ENCODE measurements around the gene DDX3Y.

Gene DDX3Y

GRCh38 chrY:12904618-12905516 is at the start of gene DDX3Y:
Gene DDX3Y (plus strand): TSS chrY:12904868. CDS start chrY:12904937, 69 bp downstream.
- in situ Hi-C loops (cut with HindIII; ENCODE audit: low sequenced_read_pairs): loop anchor here (25.0 kb wide), 1 partner anchor 432 kb away; no protein-coding TSS in a partner anchor

DNA sequence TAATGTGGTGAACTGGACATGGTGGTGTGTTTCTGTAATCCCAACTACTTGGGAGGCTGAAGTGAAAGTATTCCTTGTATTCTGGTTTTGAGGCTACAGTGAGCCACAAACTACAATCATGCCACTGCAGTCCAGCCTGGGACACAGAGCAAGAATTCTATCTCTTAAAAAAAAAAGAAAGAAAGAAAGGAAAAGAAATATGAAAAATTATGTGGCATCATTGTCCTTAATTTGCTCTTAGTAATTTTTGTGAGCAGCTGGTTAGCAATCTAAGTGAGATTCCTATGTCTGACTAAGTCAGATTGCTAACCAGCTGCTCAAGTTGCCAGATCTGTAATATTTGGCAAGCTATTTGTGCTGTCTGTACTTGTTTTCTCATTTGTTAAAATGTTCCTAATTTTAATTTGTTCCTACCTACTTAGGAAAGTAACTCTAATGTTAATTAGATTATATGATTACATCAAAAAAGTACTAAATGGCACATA is 48.8 kb upstream of the DDX3Y start:
- in situ Hi-C loops (cut with HindIII; ENCODE audit: low sequenced_read_pairs): no loop called here

DNA sequence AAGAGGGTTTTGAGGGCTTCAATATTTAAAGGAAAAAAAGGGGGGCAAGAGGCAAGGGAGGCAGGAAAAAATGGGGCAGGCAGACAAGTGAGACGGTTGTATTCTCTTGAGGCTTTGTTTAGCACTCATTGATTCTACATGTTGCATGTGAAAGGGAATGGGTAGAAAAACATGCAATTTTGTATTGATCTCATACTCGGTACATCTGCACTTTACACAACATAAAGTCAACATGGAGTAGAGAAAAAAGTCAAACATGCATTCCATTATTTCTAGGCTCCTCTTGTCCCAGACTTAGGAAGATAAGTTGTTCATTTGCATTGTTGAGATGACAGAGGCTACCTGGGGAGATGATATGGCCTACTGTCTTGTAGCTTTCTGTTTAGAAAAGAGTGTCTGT is 36.7 kb upstream of the DDX3Y start:
- in situ Hi-C loops (cut with HindIII; ENCODE audit: low sequenced_read_pairs): no loop called here

DNA sequence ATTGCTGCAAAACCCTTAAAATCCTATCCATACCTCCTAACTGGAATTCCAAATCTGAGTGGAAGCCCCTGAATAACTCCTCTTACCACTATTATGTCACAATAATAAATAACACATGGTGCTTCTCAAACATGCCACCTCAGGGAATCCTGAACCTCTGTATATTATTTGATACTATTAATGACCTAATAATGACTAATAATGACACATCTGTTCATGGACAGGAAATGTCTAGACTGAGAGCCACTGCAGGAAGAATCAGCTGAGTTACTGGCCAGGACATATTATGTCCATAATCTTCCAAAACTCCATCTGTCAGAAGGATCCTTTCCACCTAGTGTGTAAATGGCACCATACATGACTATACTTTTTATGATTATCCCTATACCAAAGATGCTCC is 7.7 kb upstream of the DDX3Y start:
- in situ Hi-C loops (cut with HindIII; ENCODE audit: low sequenced_read_pairs): no loop called here

GRCh38 chrY:12898604-12899003 is 6.1 kb upstream of the DDX3Y start:
- in situ Hi-C loops (cut with HindIII; ENCODE audit: low sequenced_read_pairs): no loop called here

- in situ Hi-C loops (cut with HindIII; ENCODE audit: low sequenced_read_pairs): loop anchor here (25.0 kb wide), 1 partner anchor 432 kb away; no protein-coding TSS in a partner anchor
Observed at GRCh38 chrY:12905517-12905872, 827 bp downstream of the DDX3Y start.

DNA sequence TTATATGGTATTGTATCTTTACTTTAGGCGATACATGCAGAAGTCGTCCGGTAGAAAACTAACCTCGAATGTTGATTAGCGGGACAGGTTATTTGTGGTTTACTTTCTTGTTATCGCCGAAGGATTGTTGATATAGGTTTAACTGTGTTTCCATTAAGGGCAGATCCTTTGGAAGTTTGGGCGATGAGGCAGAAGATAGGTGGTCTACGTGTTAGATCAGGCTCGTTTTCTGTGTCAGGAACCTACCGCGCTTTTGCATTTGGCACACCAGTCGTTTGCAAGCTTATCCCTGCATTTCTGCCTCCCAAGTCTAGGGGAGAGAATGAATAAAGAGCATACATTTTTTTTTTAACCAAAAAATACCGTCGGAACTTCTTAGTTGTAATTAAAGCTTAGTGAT is 1.2 kb downstream of the DDX3Y start:
- in situ Hi-C loops (cut with HindIII; ENCODE audit: low sequenced_read_pairs): loop anchor here (25.0 kb wide), 1 partner anchor 431 kb away; no protein-coding TSS in a partner anchor

GRCh38 chrY:12913541-12913940 is 8.9 kb downstream of the DDX3Y start:
- in situ Hi-C loops (cut with HindIII; ENCODE audit: low sequenced_read_pairs): loop anchor here (25.0 kb wide), 1 partner anchor 424 kb away; no protein-coding TSS in a partner anchor

DNA sequence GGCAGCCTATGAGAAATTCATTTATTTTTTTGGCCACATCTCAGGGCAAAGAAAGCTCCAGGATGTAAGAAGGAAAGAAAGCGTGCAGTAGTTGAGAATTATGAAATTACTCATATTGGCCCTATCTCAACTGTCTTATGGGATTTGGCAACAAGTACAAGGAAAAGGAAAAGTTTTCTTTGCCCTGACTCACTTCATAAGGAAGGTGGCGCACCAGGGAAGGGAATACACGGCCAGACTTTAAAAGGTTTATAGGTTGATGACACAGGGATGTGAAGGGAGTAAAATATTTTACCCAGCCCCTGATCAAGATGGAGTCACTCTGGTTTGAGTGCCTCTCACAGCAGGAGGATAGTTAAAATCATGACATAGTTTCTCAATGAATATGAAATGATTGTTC is 23.4 kb downstream of the DDX3Y start:
- in situ Hi-C loops (cut with HindIII; ENCODE audit: low sequenced_read_pairs): no loop called here

- in situ Hi-C loops (cut with HindIII; ENCODE audit: low sequenced_read_pairs): no loop called here
Observed at GRCh38 chrY:12941725-12942687, 37.3 kb downstream of the DDX3Y start.
